ENCODE results near the gene SIAH2. TPM values are rescaled to one million over a fixed set of nuclear protein-coding genes. Genes with fewer than 3 reads are reported as not detected.

The SIAH2 gene
- total RNA-seq, 2 donors from 2014 or later = 36.2 to 54.6 TPM

DNA sequence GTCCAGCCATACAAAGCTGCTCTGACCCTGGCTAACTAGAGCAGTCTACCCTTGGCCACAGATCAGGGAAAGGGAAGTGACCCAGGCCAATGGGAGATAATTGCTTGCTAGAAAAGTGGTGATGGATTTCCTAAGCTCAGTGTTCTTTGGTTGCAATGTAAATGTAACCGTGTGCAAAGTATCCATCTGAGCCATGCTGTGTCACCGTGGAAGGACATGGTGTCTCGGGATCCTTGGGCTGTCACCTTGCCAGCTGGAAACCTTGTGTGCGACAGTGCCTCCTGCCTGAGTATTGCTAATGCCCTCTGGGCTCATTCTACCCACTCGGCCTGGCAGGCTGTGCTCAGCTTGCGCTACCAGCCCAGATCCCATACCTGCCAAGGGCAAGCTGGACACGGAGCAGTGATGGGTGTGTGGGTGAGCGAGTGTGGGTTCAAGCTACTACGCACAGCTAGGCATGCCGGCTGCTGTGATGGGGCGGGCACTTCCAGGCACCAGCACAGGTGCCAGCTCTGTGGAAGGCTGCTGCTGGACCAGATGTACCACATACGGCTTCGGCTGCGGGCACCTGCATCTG is 10.7 kb upstream of the SIAH2 start:
- ATAC-seq (ENCODE audit: insufficient number of reproducible peaks, low FRiP score, low read depth) (no peak), DNase-seq (ENCODE audit: low spot score) (no peak)
- H3K9me3 ChIP-seq = no peaks in the 10 kb centered on the region
- no peaks in the 10 kb centered on the region for H3K27me3 ChIP-seq (replicated peaks; ENCODE audit: insufficient read depth)
- no peak overlapping the region for H3K27ac ChIP-seq
- TF ChIP-seq, protein P1, sequence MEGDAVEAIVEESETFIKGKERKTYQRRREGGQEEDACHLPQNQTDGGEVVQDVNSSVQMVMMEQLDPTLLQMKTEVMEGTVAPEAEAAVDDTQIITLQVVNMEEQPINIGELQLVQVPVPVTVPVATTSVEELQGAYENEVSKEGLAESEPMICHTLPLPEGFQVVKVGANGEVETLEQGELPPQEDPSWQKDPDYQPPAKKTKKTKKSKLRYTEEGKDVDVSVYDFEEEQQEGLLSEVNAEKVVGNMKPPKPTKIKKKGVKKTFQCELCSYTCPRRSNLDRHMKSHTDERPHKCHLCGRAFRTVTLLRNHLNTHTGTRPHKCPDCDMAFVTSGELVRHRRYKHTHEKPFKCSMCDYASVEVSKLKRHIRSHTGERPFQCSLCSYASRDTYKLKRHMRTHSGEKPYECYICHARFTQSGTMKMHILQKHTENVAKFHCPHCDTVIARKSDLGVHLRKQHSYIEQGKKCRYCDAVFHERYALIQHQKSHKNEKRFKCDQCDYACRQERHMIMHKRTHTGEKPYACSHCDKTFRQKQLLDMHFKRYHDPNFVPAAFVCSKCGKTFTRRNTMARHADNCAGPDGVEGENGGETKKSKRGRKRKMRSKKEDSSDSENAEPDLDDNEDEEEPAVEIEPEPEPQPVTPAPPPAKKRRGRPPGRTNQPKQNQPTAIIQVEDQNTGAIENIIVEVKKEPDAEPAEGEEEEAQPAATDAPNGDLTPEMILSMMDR (IDR thresholded peaks at IDR 0.05) = no peak
- H3K36me3 ChIP-seq = no peaks in the 10 kb centered on the region
- H3K4me1 ChIP-seq (ENCODE audit: control insufficient read depth in 1 of 2, low read depth in 2 of 2) = no peaks in the 10 kb centered on the region
- no peak overlapping the region for H3K4me3 ChIP-seq

GRCh38 chr3:150771600-150771999 is 8.6 kb upstream of the SIAH2 start:
- DNase-seq (ENCODE audit: low spot score) (no peak), ATAC-seq (ENCODE audit: insufficient number of reproducible peaks, low FRiP score, low read depth) (no peak)
- no peak overlapping the region for H3K4me3 ChIP-seq
- no peaks in the 10 kb centered on the region for H3K36me3 ChIP-seq
- no peaks in the 10 kb centered on the region for H3K4me1 ChIP-seq (ENCODE audit: control insufficient read depth in 1 of 2, low read depth in 2 of 2)
- no peaks in the 10 kb centered on the region for H3K27me3 ChIP-seq (replicated peaks; ENCODE audit: insufficient read depth)
- H3K9me3 ChIP-seq = no peaks in the 10 kb centered on the region
- TF ChIP-seq, protein P1 (IDR thresholded peaks at IDR 0.05) = no peak
- no peak overlapping the region for H3K27ac ChIP-seq

- no peak for DNase-seq (ENCODE audit: low spot score)
- no peaks in the 10 kb centered on the region for H3K27me3 ChIP-seq (replicated peaks; ENCODE audit: insufficient read depth)
- TF ChIP-seq, protein P1 (IDR thresholded peaks at IDR 0.05) = no peak
- H3K9me3 ChIP-seq = no peaks in the 10 kb centered on the region
- ATAC-seq (ENCODE audit: insufficient number of reproducible peaks, low FRiP score, low read depth) = no peak
- H3K27ac ChIP-seq = no peak overlapping the region
- no peaks in the 10 kb centered on the region for H3K4me1 ChIP-seq (ENCODE audit: control insufficient read depth in 1 of 2, low read depth in 2 of 2)
- no peak overlapping the region for H3K4me3 ChIP-seq
- no peaks in the 10 kb centered on the region for H3K36me3 ChIP-seq
Measured at GRCh38 chr3:150770681-150771080, 7.7 kb upstream of the SIAH2 start.

DNA sequence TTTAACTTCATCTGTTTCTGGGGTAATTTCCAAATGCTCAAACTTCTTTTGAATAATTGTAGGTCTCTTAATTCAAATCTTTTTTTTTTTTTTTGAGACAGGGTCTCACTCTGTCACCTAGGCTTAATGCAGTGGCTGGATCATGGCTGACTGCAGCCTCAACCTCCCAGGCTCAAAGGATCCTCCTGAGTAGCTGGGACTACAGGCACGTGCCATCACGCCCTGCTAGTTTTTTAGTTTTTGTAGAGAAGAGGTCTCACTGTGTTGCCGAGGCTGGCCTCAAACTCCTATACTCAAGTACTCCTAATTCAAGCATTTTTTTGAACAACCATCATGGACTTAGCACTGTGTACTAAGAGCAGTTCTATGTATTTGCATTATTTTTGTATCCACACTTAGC is 3.8 kb upstream of the SIAH2 start:
- TF ChIP-seq, protein P1 (IDR thresholded peaks at IDR 0.05) = no peak
- Histone ChIP-seq H3K27me3 (replicated peaks; ENCODE audit: insufficient read depth) (no peaks in the 10 kb centered on the region), H3K4me1 (ENCODE audit: control insufficient read depth in 1 of 2, low read depth in 2 of 2) (peaks cover 3 to 9% of the 10 kb centered on the region in 2 donors), H3K36me3 (no peaks in the 10 kb centered on the region), H3K4me3 (no peak overlapping the region), H3K9me3 (no peaks in the 10 kb centered on the region), H3K27ac (no peak overlapping the region)
- ATAC-seq (ENCODE audit: insufficient number of reproducible peaks, low FRiP score, low read depth) (no peak), DNase-seq (ENCODE audit: low spot score) (no peak)

- DNase-seq (ENCODE audit: low spot score) = no peak
Measured at GRCh38 chr3:150765949-150766720, 3.2 kb upstream of the SIAH2 start.

More at GRCh38 chr3:150765949-150766720, 3.2 kb upstream of the SIAH2 start:
- H3K9me3 ChIP-seq = no peaks in the 10 kb centered on the region
- H3K36me3 ChIP-seq = no peaks in the 10 kb centered on the region
- no peak overlapping the region for H3K4me3 ChIP-seq
- H3K4me1 ChIP-seq (ENCODE audit: control insufficient read depth in 1 of 2, low read depth in 2 of 2) = peaks cover 3 to 13% of the 10 kb centered on the region in 2 donors
- H3K27me3 ChIP-seq (replicated peaks; ENCODE audit: insufficient read depth) = no peaks in the 10 kb centered on the region
- TF ChIP-seq, protein P1 (IDR thresholded peaks at IDR 0.05) = no peak
- no peak for ATAC-seq (ENCODE audit: insufficient number of reproducible peaks, low FRiP score, low read depth)
- no peak overlapping the region for H3K27ac ChIP-seq
